ENCODE measurements around the gene PPIL3. TPM values are rescaled to one million over a fixed set of nuclear protein-coding genes. Genes with fewer than 3 reads are reported as not detected.

The PPIL3 gene
- total and polyA plus RNA-seq, 2 experiments from 2014 or later = 39.6 to 41.6 TPM

- Histone ChIP-seq H3K4me1 (ENCODE audit: insufficient read depth) (peaks cover 39% of the 10 kb centered on the region), H3K27ac (peak overlapping the region; percentile 99), H3K27me3 (replicated peaks; ENCODE audit: insufficient read depth) (no peaks in the 10 kb centered on the region), H3K9me3 (ENCODE audit: low read depth) (no peaks in the 10 kb centered on the region), H3K4me3 (peak overlapping the region; percentile 98), H2AFZ (no peak overlapping the region), H3K79me2 (ENCODE audit: insufficient read depth) (peaks cover 92% of the 10 kb centered on the region), H4K20me1 (ENCODE audit: insufficient read depth) (peaks cover 23% of the 10 kb centered on the region), H3K4me2 (ENCODE audit: unreplicated experiment) (peak overlapping the region; percentile 85), H3K36me3 (ENCODE audit: low read depth) (peaks cover 57% of the 10 kb centered on the region), H3F3A (ENCODE audit: insufficient read depth) (peaks cover 68% of the 10 kb centered on the region), H3K9ac (peak overlapping the region; percentile 100), H3K9me2 (ENCODE audit: insufficient read depth) (no peaks in the 10 kb centered on the region)
- in situ Hi-C loops (cut with MboI) = loop anchor here (25.0 kb wide), 1 partner anchor 898 kb away; the partner anchor contains the start of genes MAIP1 and TYW5
- WGBS, 2 experiments (ENCODE audit: low coverage in 1 of 2, low lambda C conversion rate in 2 of 2, missing lambda C conversion rate in 2 of 2) = 12 to 13% methylated on average over 12 of the region's 12 CpGs
- TF ChIP-seq EZH2phosphoT487 (IDR thresholded peaks at IDR 0.05; ENCODE audit: insufficient read depth, low read depth) (no peak), EZH2 (IDR thresholded peaks at IDR 0.05; ENCODE audit: insufficient read depth, poor library complexity, severe bottlenecking) (no peak)
- peak; percentile 86 for DNase-seq
Observed at GRCh38 chr2:200860092-200860795, 28.6 kb downstream of the PPIL3 start.

- Histone ChIP-seq H3K27me3 (replicated peaks; ENCODE audit: insufficient read depth) (no peaks in the 10 kb centered on the region), H3K79me2 (ENCODE audit: insufficient read depth) (peaks cover 100% of the 10 kb centered on the region), H3K4me3 (no peak overlapping the region), H4K20me1 (ENCODE audit: insufficient read depth) (peaks cover 25% of the 10 kb centered on the region), H3K9me3 (ENCODE audit: low read depth) (no peaks in the 10 kb centered on the region), H3K9me2 (ENCODE audit: insufficient read depth) (no peaks in the 10 kb centered on the region), H3K9ac (no peak overlapping the region), H3F3A (ENCODE audit: insufficient read depth) (peaks cover 87% of the 10 kb centered on the region), H3K36me3 (ENCODE audit: low read depth) (peaks cover 92% of the 10 kb centered on the region), H3K4me1 (ENCODE audit: insufficient read depth) (peaks cover 31% of the 10 kb centered on the region), H3K4me2 (ENCODE audit: unreplicated experiment) (no peak overlapping the region), H2AFZ (no peak overlapping the region), H3K27ac (no peak overlapping the region)
- WGBS, 2 experiments (ENCODE audit: low coverage in 1 of 2, low lambda C conversion rate in 2 of 2, missing lambda C conversion rate in 2 of 2) = 86 to 87% methylated on average over 8 of the region's 8 CpGs
- TF ChIP-seq EZH2 (IDR thresholded peaks at IDR 0.05; ENCODE audit: insufficient read depth, poor library complexity, severe bottlenecking) (no peak), EZH2phosphoT487 (IDR thresholded peaks at IDR 0.05; ENCODE audit: insufficient read depth, low read depth) (no peak)
- DNase-seq = no peak
- in situ Hi-C loops (cut with MboI) = loop anchor here (25.0 kb wide), 1 partner anchor 895 kb away; the partner anchor contains the start of genes MAIP1 and TYW5
Observed at GRCh38 chr2:200856806-200857205, 32.1 kb downstream of the PPIL3 start.

- H3K36me3 ChIP-seq (ENCODE audit: low read depth) = peaks cover 66% of the 10 kb centered on the region
- H3K4me1 ChIP-seq (ENCODE audit: insufficient read depth) = no peaks in the 10 kb centered on the region
- TF ChIP-seq EZH2 (IDR thresholded peaks at IDR 0.05; ENCODE audit: insufficient read depth, poor library complexity, severe bottlenecking) = no peak
- TF ChIP-seq EZH2phosphoT487 (IDR thresholded peaks at IDR 0.05; ENCODE audit: insufficient read depth, low read depth) = no peak
- no peak overlapping the region for H3K27ac ChIP-seq
- H3K27me3 ChIP-seq (replicated peaks; ENCODE audit: insufficient read depth) = no peaks in the 10 kb centered on the region
- no peaks in the 10 kb centered on the region for H3K9me3 ChIP-seq (ENCODE audit: low read depth)
- peaks cover 60% of the 10 kb centered on the region for H3K79me2 ChIP-seq (ENCODE audit: insufficient read depth)
- H3K4me3 ChIP-seq = no peak overlapping the region
- no peaks in the 10 kb centered on the region for H3K9me2 ChIP-seq (ENCODE audit: insufficient read depth)
- H3K4me2 ChIP-seq (ENCODE audit: unreplicated experiment) = no peak overlapping the region
- H4K20me1 ChIP-seq (ENCODE audit: insufficient read depth) = peaks cover 8% of the 10 kb centered on the region; the same call in 1 of the 2 replicates
- in situ Hi-C loops (cut with MboI) = loop anchor here (25.0 kb wide), 1 partner anchor 890 kb away; the partner anchor contains the start of genes MAIP1 and TYW5
- no peak overlapping the region for H2AFZ ChIP-seq
- WGBS, 2 experiments (ENCODE audit: low coverage in 1 of 2, low lambda C conversion rate in 2 of 2, missing lambda C conversion rate in 2 of 2) = 98% methylated on average over 2 of the region's 2 CpGs
- no peak overlapping the region for H3K9ac ChIP-seq
- H3F3A ChIP-seq (ENCODE audit: insufficient read depth) = peaks cover 89% of the 10 kb centered on the region
- no peak for DNase-seq
Observed at GRCh38 chr2:200852605-200853004, 36.3 kb downstream of the PPIL3 start.

GRCh38 chr2:200851398-200852248, 37.3 kb downstream of the PPIL3 start:
- Histone ChIP-seq H3K27me3 (replicated peaks; ENCODE audit: insufficient read depth) (no peaks in the 10 kb centered on the region), H3F3A (ENCODE audit: insufficient read depth) (peaks cover 80% of the 10 kb centered on the region), H3K9ac (no peak overlapping the region), H3K9me2 (ENCODE audit: insufficient read depth) (no peaks in the 10 kb centered on the region), H2AFZ (no peak overlapping the region), H3K36me3 (ENCODE audit: low read depth) (peaks cover 56% of the 10 kb centered on the region), H3K4me3 (no peak overlapping the region), H3K4me1 (ENCODE audit: insufficient read depth) (no peaks in the 10 kb centered on the region), H4K20me1 (ENCODE audit: insufficient read depth) (peaks cover 6% of the 10 kb centered on the region; the same call in 1 of the 2 replicates), H3K9me3 (ENCODE audit: low read depth) (no peaks in the 10 kb centered on the region), H3K4me2 (ENCODE audit: unreplicated experiment) (no peak overlapping the region), H3K79me2 (ENCODE audit: insufficient read depth) (peaks cover 50% of the 10 kb centered on the region), H3K27ac (no peak overlapping the region)
- TF ChIP-seq EZH2 (IDR thresholded peaks at IDR 0.05; ENCODE audit: insufficient read depth, poor library complexity, severe bottlenecking) (no peak), EZH2phosphoT487 (IDR thresholded peaks at IDR 0.05; ENCODE audit: insufficient read depth, low read depth) (no peak)
- in situ Hi-C loops (cut with MboI) = loop anchor here (25.0 kb wide), 1 partner anchor 889 kb away; the partner anchor contains the start of genes MAIP1 and TYW5
- DNase-seq = no peak
- WGBS, 2 experiments (ENCODE audit: low coverage in 1 of 2, low lambda C conversion rate in 2 of 2, missing lambda C conversion rate in 2 of 2) = 83 to 86% methylated on average over 6 of the region's 6 CpGs
